ENCODE results near the gene RRP15. TPM values are rescaled to one million over a fixed set of nuclear protein-coding genes. Genes with fewer than 3 reads are reported as not detected.

Gene RRP15
- total and polyA plus RNA-seq, 7 donors = 1.8 to 8.9 (median 6.1) TPM

GRCh38 chr1:218272366-218272765 is 12.7 kb upstream of the RRP15 start:
- WGBS, 2 donors = 93 to 95% methylated on average over 6 of the region's 6 CpGs
- no peaks in the 10 kb centered on the region for H3K9me3 ChIP-seq
- intact Hi-C loops (cut with DNase I) = no loop called here
- TF ChIP-seq CTCF (IDR thresholded peaks at IDR 0.05) (no peak), POLR2A (IDR thresholded peaks at IDR 0.05) (no peak), EP300 (IDR thresholded peaks at IDR 0.05) (no peak), POLR2AphosphoS5 (IDR thresholded peaks at IDR 0.05) (no peak)
- no peaks in the 10 kb centered on the region for H3K27me3 ChIP-seq
- H3K27ac ChIP-seq = no peak overlapping the region
- no peaks in the 10 kb centered on the region for H3K4me1 ChIP-seq
- no peak overlapping the region for H3K4me3 ChIP-seq
- DNase-seq = no peak
- H3K36me3 ChIP-seq = no peaks in the 10 kb centered on the region

GRCh38 chr1:218273762-218274479 is 11.2 kb upstream of the RRP15 start:
- Histone ChIP-seq H3K4me3 (no peak overlapping the region), H3K4me1 (no peaks in the 10 kb centered on the region), H3K27ac (no peak overlapping the region), H3K9me3 (no peaks in the 10 kb centered on the region), H3K36me3 (no peaks in the 10 kb centered on the region), H3K27me3 (no peaks in the 10 kb centered on the region)
- TF ChIP-seq POLR2A (IDR thresholded peaks at IDR 0.05) = no peak
- no peak for TF ChIP-seq CTCF (IDR thresholded peaks at IDR 0.05)
- TF ChIP-seq EP300 (IDR thresholded peaks at IDR 0.05) = no peak
- no peak for TF ChIP-seq POLR2AphosphoS5 (IDR thresholded peaks at IDR 0.05)
- intact Hi-C loops (cut with DNase I) = no loop called here
- WGBS, 2 donors = 65% methylated on average over 3 of the region's 3 CpGs
- DNase-seq = no peak

- H3K9me3 ChIP-seq = no peaks in the 10 kb centered on the region
- no peaks in the 10 kb centered on the region for H3K4me1 ChIP-seq
- intact Hi-C loops (cut with DNase I) = no loop called here
- H3K4me3 ChIP-seq = no peak overlapping the region
- TF ChIP-seq CTCF (IDR thresholded peaks at IDR 0.05) (no peak), POLR2A (IDR thresholded peaks at IDR 0.05) (no peak), POLR2AphosphoS5 (IDR thresholded peaks at IDR 0.05) (no peak), EP300 (IDR thresholded peaks at IDR 0.05) (no peak)
- no peak for DNase-seq
- no peak overlapping the region for H3K27ac ChIP-seq
- WGBS, 2 donors = 82 to 86% methylated on average over 2 of the region's 2 CpGs
- H3K36me3 ChIP-seq = no peaks in the 10 kb centered on the region
- H3K27me3 ChIP-seq = no peaks in the 10 kb centered on the region
These were observed 10.6 kb upstream of the RRP15 start for GRCh38 chr1:218274511-218274910.

- Histone ChIP-seq H3K4me1 (no peaks in the 10 kb centered on the region), H3K36me3 (no peaks in the 10 kb centered on the region), H3K9me3 (no peaks in the 10 kb centered on the region), H3K27me3 (no peaks in the 10 kb centered on the region), H3K27ac (no peak overlapping the region), H3K4me3 (no peak overlapping the region)
- DNase-seq = no peak
- 86 to 90% methylated on average over 2 of the region's 2 CpGs for WGBS, 2 donors
- intact Hi-C loops (cut with DNase I) = no loop called here
- TF ChIP-seq EP300 (IDR thresholded peaks at IDR 0.05) (no peak), CTCF (IDR thresholded peaks at IDR 0.05) (no peak), POLR2A (IDR thresholded peaks at IDR 0.05) (no peak), POLR2AphosphoS5 (IDR thresholded peaks at IDR 0.05) (no peak)
These were observed 9.3 kb upstream of the RRP15 start for GRCh38 chr1:218275823-218276222.

- H3K27me3 ChIP-seq = no peaks in the 10 kb centered on the region
- no peaks in the 10 kb centered on the region for H3K9me3 ChIP-seq
- TF ChIP-seq EP300 (IDR thresholded peaks at IDR 0.05) (no peak), POLR2AphosphoS5 (IDR thresholded peaks at IDR 0.05) (no peak), POLR2A (IDR thresholded peaks at IDR 0.05) (no peak), CTCF (IDR thresholded peaks at IDR 0.05) (no peak)
- H3K4me1 ChIP-seq = peaks cover 0 to 14% (median 9%) of the 10 kb centered on the region in 4 donors
- H3K36me3 ChIP-seq = no peaks in the 10 kb centered on the region
- intact Hi-C loops (cut with DNase I) = no loop called here
- 84 to 90% methylated on average over 4 of the region's 4 CpGs for WGBS, 2 donors
- no peak overlapping the region for H3K27ac ChIP-seq
- no peak overlapping the region for H3K4me3 ChIP-seq
- no peak for DNase-seq
These were observed 3.8 kb upstream of the RRP15 start for GRCh38 chr1:218281285-218281684.
